A673 (cell line): ENCODE data around the gene ZNF439. TPM values are rescaled to one million over a fixed set of nuclear protein-coding genes. Genes with fewer than 3 reads are reported as not detected.

Experiments
- BruUV-seq: library from RNA; stranded (reverse); fragments of 400-500 nt; replicated peaks from 2 replicates; lab custom pipeline; 2021; lab: Mats Ljungman, UMichigan
- CTCF ChIA-PET: fragments of 300-600 bp; sonication (Branson Sonifier 250); formaldehyde crosslinking; loops from one replicate; lab custom pipeline; 2022; ENCODE audit warnings: antibody characterized with exemption; lab: Charles Lee
- POLR2A ChIA-PET: fragments of 300-600 bp; sonication (Branson Sonifier 250); formaldehyde crosslinking; loops from one replicate; lab custom pipeline; 2022; ENCODE audit warnings: antibody characterized with exemption; ENCODE audit not compliant: low non-redundant PET; lab: Charles Lee
- DNase-seq: peaks from one replicate; pipeline ENCODE4 v3.0.0-alpha.2; 2015; ENCODE audit warnings: low spot score
- H3K27ac ChIP-seq: fragments of 200-600 bp; sonication (generic); 2 replicates; pipeline ENCODE4 v1.5.1; 2016; ENCODE audit warnings: mixed run types, low read depth, mild to moderate bottlenecking, mixed read lengths, antibody characterized with exemption, low read length; ENCODE audit not compliant: poor library complexity, severe bottlenecking
- H3K27me3 ChIP-seq: fragments of 200-600 bp; sonication (generic); replicated peaks from 2 replicates; pipeline ENCODE4 v1.6.1; 2017; ENCODE audit warnings: mixed run types, low read depth, mild to moderate bottlenecking, mixed read lengths, antibody characterized with exemption, low read length; ENCODE audit not compliant: insufficient read depth, poor library complexity
- H3K36me3 ChIP-seq: fragments of 200-600 bp; sonication (generic); 2 replicates; pipeline ENCODE4 v1.6.1; 2016; ENCODE audit warnings: mixed run types, mild to moderate bottlenecking, mixed read lengths, antibody characterized with exemption, low read length; ENCODE audit not compliant: insufficient read depth, poor library complexity, severe bottlenecking
- H3K4me1 ChIP-seq: fragments of 200-600 bp; sonication (generic); 2 replicates; pipeline ENCODE4 v1.6.1; 2017; ENCODE audit warnings: mixed run types, mild to moderate bottlenecking, mixed read lengths, antibody characterized with exemption, low read length; ENCODE audit not compliant: insufficient read depth, poor library complexity, severe bottlenecking
- H3K4me3 ChIP-seq: fragments of 200-600 bp; sonication (generic); 2 replicates; pipeline ENCODE4 v1.5.1; 2016; ENCODE audit warnings: low read depth, mixed run types, mild to moderate bottlenecking, mixed read lengths, low read length; ENCODE audit not compliant: poor library complexity, severe bottlenecking
- H3K9me3 ChIP-seq: fragments of 200-600 bp; sonication (generic); 2 replicates; pipeline ENCODE4 v1.6.1; 2016; ENCODE audit warnings: mixed run types, low read depth, mild to moderate bottlenecking, mixed read lengths, antibody characterized with exemption, low read length; ENCODE audit not compliant: poor library complexity, severe bottlenecking
- EZH2 ChIP-seq: fragments of 200-600 bp; sonication (generic); IDR thresholded peaks from 2 replicates; pipeline ENCODE4 v1.6.1; 2017; ENCODE audit warnings: borderline replicate concordance, low read depth, mild to moderate bottlenecking, mixed read lengths, antibody characterized with exemption, low read length; ENCODE audit not compliant: poor library complexity, severe bottlenecking
- intact Hi-C: fragments of 100-400 bp; cut with micrococcal nuclease; formaldehyde crosslinking; loops from one replicate; pipeline ENCODE4 v1.10.0; 2022; ENCODE audit not compliant: unreplicated experiment
- total RNA-seq: library from RNA; stranded (reverse); gene quantifications from 2 replicates; pipeline ENCODE4 v1.2.3, GENCODE V29; 2021
- TF ChIP-seq, protein P1 (sequence below): fragments of 300-800, 200-600 bp; sonication (generic); conservative IDR thresholded peaks from 2 replicates; pipeline ENCODE4 v1.5.1; 2017; ENCODE audit warnings: low read depth, mild to moderate bottlenecking, antibody characterized with exemption, low read length, moderate library complexity, mixed read lengths

The ZNF439 gene
- total RNA-seq, 1 experiment from 2014 or later: 4.0 TPM

DNA sequence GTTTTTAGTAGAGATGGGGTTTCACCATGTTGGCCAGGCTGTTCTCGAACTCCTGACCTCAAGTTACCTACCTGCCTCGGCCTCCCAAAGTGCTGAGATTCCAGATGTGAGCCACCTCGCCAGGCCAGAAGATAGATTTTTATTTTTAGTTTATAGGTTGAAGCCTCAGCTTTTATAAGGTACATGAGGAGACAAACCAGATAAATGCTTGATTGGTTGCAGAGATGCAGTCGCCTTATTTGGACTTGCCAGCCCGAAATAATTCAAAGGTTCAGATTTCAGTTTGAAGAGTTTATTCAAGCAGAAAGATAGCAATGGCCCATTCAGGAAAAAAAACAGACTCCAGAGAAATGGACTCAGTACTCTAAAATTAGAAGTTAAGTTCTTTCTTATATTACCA lies 42.1 kb downstream of the ZNF439 start:
- no peaks in the 10 kb centered on the region for H3K4me1 ChIP-seq
- H3K27ac ChIP-seq: no peak overlapping the region
- intact Hi-C loops: no loop called here
- no peak overlapping the region for H3K4me3 ChIP-seq
- no TSS peak for BruUV-seq
- CTCF ChIA-PET: no interaction called here
- POLR2A ChIA-PET: no interaction called here
- H3K36me3 ChIP-seq: no peaks in the 10 kb centered on the region
- no peaks in the 10 kb centered on the region for H3K27me3 ChIP-seq
- H3K9me3 ChIP-seq: no peaks in the 10 kb centered on the region
- TF ChIP-seq, protein P1, sequence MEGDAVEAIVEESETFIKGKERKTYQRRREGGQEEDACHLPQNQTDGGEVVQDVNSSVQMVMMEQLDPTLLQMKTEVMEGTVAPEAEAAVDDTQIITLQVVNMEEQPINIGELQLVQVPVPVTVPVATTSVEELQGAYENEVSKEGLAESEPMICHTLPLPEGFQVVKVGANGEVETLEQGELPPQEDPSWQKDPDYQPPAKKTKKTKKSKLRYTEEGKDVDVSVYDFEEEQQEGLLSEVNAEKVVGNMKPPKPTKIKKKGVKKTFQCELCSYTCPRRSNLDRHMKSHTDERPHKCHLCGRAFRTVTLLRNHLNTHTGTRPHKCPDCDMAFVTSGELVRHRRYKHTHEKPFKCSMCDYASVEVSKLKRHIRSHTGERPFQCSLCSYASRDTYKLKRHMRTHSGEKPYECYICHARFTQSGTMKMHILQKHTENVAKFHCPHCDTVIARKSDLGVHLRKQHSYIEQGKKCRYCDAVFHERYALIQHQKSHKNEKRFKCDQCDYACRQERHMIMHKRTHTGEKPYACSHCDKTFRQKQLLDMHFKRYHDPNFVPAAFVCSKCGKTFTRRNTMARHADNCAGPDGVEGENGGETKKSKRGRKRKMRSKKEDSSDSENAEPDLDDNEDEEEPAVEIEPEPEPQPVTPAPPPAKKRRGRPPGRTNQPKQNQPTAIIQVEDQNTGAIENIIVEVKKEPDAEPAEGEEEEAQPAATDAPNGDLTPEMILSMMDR: no peak
- no peak for TF ChIP-seq EZH2
- no peak for DNase-seq

DNA sequence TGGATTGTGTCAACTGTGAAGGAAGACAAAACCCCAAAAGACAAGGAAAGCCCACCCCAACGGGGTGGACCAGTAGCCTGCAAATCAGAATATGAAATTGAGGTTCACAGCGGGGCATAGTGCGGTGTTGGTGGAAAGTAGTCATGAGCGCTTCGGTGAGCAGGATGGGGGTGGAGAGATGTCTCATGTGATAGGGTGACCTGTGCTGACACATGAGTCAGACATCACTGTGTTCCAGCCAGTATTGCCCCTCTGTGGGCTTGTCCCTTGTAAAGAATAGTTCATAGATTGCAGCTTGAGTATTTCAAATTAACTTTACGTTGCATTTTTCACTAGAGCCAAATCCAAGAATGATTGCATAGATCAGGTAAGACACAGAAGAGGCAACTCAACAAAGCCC lies 46.3 kb downstream of the ZNF439 start:
- CTCF ChIA-PET: no interaction called here
- H3K9me3 ChIP-seq: no peaks in the 10 kb centered on the region
- H3K27ac ChIP-seq: no peak overlapping the region
- H3K4me1 ChIP-seq: no peaks in the 10 kb centered on the region
- no peaks in the 10 kb centered on the region for H3K36me3 ChIP-seq
- H3K27me3 ChIP-seq: no peaks in the 10 kb centered on the region
- no TSS peak for BruUV-seq
- H3K4me3 ChIP-seq: no peak overlapping the region
- POLR2A ChIA-PET: no interaction called here
- intact Hi-C loops: no loop called here
- TF ChIP-seq, protein P1: no peak
- no peak for TF ChIP-seq EZH2
- DNase-seq: no peak

DNA sequence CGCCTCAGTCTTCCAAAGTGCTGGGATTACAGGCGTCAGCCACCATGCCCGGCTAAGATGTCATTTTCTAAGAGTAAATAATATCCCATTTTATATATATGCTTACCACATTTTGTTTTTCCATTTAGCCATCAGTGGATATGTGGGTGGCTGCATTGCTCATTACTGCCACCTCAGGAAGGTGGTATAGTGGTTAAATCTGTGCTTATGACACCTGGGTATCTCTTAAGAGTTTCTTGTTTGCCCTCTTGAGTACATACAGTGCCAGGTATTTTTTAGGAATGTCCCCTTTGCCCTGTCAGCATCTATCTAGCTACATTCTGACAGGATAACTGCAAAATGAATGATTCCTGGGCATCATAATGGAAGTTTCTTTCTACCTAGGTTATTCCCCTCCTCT lies 53.7 kb downstream of the ZNF439 start:
- Histone ChIP-seq H3K27me3 (no peaks in the 10 kb centered on the region), H3K9me3 (peaks cover 20% of the 10 kb centered on the region), H3K36me3 (no peaks in the 10 kb centered on the region), H3K4me3 (no peak overlapping the region), H3K4me1 (no peaks in the 10 kb centered on the region), H3K27ac (no peak overlapping the region)
- TF ChIP-seq, protein P1: no peak
- TF ChIP-seq EZH2: no peak
- POLR2A ChIA-PET: no interaction called here
- DNase-seq: no peak
- CTCF ChIA-PET: no interaction called here
- intact Hi-C loops: no loop called here
- no TSS peak for BruUV-seq
